NCI-H2081 treated with DMSO at 0.1 percent for 48 hours (cell line): Measurements from ENCODE around the gene XKRX.

ENCODE experiments used
- DNase-seq: peaks from one replicate; lab custom pipeline; 2025; lab: John Stamatoyannopoulos, UW

Gene XKRX

GRCh38 chrX:100895365-100896075 lies 33.2 kb downstream of the XKRX start:
- no peak for DNase-seq

- DNase-seq = no peak
Observed at GRCh38 chrX:100883654-100884053, 45.1 kb downstream of the XKRX start.

- peak; percentile 35 for DNase-seq
Observed at GRCh38 chrX:100880368-100880767, 48.3 kb downstream of the XKRX start.

GRCh38 chrX:100874325-100874724 lies 54.4 kb downstream of the XKRX start, which contains the start of gene NOX1:
Gene NOX1 (minus strand): TSS chrX:100874359. CDS start chrX:100874139, 220 bp downstream.
- no peak for DNase-seq

- no peak for DNase-seq
Observed at GRCh38 chrX:100871594-100872560, 56.8 kb downstream of the XKRX start.

- no peak for DNase-seq
Observed at GRCh38 chrX:100870527-100870926, 58.2 kb downstream of the XKRX start.

- no peak for DNase-seq
Observed at GRCh38 chrX:100868273-100868672, 60.4 kb downstream of the XKRX start.

GRCh38 chrX:100864657-100865391 lies 63.9 kb downstream of the XKRX start:
- no peak for DNase-seq
